ENCODE measurements around the gene ZNF33B. TPM values are rescaled to one million over a fixed set of nuclear protein-coding genes. Genes with fewer than 3 reads are reported as not detected.

Gene ZNF33B
- total and polyA plus RNA-seq, 8 donors = 21.0 to 46.9 (median 36.8) TPM

- peaks cover 0 to 30% of the 10 kb centered on the region in 2 donors for H3K36me3 ChIP-seq
- no peak overlapping the region for H3K27ac ChIP-seq
- no peak overlapping the region for H3K4me3 ChIP-seq
- ATAC-seq (no peak), DNase-seq (no peak)
- TF ChIP-seq CTCF (IDR thresholded peaks at IDR 0.05) = no peak
- H3K27me3 ChIP-seq = no peaks in the 10 kb centered on the region
- intact Hi-C loops (cut with DNase I) = no loop called here
- H3K9me3 ChIP-seq = peaks cover 0 to 77% of the 10 kb centered on the region in 2 donors
- no peaks in the 10 kb centered on the region for H3K4me1 ChIP-seq
These were observed 94.5 kb downstream of the ZNF33B start for GRCh38 chr10:42543840-42544372.

Other genes with a start within 250 kb of the ZNF33B start
- 10 to 100 TPM; 11.1 to 15.8 TPM for gene BMS1, start 144.2 kb upstream of the ZNF33B start, total RNA-seq
- 10 to 100 TPM; 20.2 to 23.7 (median 22.0) TPM for gene BMS1, start 144.2 kb upstream of the ZNF33B start, polyA plus RNA-seq (ENCODE audit: insufficient read length in 6 of 6)

Measured in left lung (tissue), 10 donors.